Brain microvascular endothelial cell (primary cell): ENCODE data around the gene TMEM108.

Experiments used
- DNase-seq: peaks from one replicate; pipeline ENCODE4 v3.0.0-alpha.2; 2020
- H3K27ac ChIP-seq: fragments of 250-450 bp; sonication (Bioruptor Pico); 2 replicates; pipeline ENCODE4 v1.5.1; 2020; ENCODE audit warnings: mild to moderate bottlenecking, moderate library complexity
- H3K27me3 ChIP-seq: fragments of 250-450 bp; sonication (Bioruptor Pico); replicated peaks from 2 replicates; pipeline ENCODE4 v1.5.1; 2020; ENCODE audit warnings: mild to moderate bottlenecking
- H3K36me3 ChIP-seq: fragments of 250-450 bp; sonication (Bioruptor Pico); replicated peaks from 2 replicates; pipeline ENCODE4 v1.5.1; 2020; ENCODE audit warnings: mild to moderate bottlenecking
- H3K4me3 ChIP-seq: 2 replicates; pipeline ENCODE4 v1.5.1; 2011; ENCODE audit warnings: low read depth, mild to moderate bottlenecking, control low read depth, low read length, moderate library complexity
- in situ Hi-C: cut with HindIII; loops from 2 replicates; pipeline ENCODE4 v1.10.0; 2017; ENCODE audit warnings: low sequenced_read_pairs, low pct_ligation_motif_present
- TF ChIP-seq, protein P1 (sequence below): IDR thresholded peaks from 2 replicates; pipeline ENCODE4 v1.5.1; 2011; ENCODE audit warnings: low read depth, mild to moderate bottlenecking, moderate library complexity, low read length, control low read depth, inconsistent platforms; ENCODE audit errors: missing control alignments

Gene TMEM108

DNA sequence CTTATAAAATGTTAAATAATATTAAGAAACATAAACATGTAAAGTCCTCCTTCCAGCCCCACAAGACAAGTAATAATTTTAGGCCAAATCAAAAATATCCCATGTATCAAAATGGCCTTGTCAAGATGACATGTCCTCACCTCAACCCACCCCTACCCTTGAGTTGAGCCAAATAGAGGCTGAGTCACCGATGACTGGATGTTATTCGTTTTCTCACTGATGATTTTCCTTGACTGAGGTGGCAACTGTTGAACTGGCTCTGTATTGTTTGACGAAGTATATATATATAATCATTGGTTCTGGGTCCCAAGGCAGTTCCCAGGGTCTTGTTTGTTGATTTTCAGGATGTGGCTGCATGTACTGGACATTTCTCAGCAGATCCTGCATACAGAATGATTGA, 75.3 kb downstream of the TMEM108 start:
- in situ Hi-C loops, result no loop called here
- Histone ChIP-seq H3K36me3 (no peaks in the 10 kb centered on the region), H3K27ac (peak overlapping the region; percentile 79), H3K4me3 (no peak overlapping the region), H3K27me3 (no peaks in the 10 kb centered on the region)
- DNase-seq, result peak; percentile 81
- TF ChIP-seq, protein P1, sequence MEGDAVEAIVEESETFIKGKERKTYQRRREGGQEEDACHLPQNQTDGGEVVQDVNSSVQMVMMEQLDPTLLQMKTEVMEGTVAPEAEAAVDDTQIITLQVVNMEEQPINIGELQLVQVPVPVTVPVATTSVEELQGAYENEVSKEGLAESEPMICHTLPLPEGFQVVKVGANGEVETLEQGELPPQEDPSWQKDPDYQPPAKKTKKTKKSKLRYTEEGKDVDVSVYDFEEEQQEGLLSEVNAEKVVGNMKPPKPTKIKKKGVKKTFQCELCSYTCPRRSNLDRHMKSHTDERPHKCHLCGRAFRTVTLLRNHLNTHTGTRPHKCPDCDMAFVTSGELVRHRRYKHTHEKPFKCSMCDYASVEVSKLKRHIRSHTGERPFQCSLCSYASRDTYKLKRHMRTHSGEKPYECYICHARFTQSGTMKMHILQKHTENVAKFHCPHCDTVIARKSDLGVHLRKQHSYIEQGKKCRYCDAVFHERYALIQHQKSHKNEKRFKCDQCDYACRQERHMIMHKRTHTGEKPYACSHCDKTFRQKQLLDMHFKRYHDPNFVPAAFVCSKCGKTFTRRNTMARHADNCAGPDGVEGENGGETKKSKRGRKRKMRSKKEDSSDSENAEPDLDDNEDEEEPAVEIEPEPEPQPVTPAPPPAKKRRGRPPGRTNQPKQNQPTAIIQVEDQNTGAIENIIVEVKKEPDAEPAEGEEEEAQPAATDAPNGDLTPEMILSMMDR, result no peak

DNA sequence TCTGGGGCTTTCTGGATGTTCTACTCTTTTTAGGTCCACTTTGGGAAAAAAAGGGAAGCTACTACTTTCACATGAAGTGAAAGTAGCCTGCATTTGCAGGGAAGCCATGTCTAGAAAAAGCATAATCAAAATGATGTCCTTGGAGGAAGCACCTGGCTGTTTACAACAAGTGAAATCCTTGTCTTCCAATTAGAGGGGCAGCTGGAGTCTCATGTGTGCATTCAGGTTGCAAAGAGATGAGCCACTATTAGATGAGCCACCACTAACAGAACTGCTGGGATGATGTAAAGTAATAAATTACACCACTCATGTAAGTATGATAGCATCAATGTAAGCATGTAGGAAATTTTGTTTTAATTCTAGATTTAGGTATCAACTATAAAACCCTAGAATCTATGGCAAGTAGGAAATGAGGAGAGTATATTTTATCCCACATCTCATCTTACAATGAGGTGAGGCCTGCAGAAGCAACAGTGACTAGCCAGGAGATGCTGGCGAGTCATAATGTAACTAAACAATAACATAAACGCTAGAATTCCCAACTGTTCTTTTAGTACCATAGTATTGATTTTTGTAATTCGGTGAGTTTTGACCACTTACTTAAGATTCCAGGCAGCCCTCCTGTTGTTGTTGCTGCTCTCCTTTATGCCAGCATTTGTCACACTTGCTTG, 75.9 kb downstream of the TMEM108 start:
- H3K36me3 ChIP-seq, result no peaks in the 10 kb centered on the region
- H3K27me3 ChIP-seq, result no peaks in the 10 kb centered on the region
- no peak overlapping the region for H3K4me3 ChIP-seq
- in situ Hi-C loops, result no loop called here
- DNase-seq, result no peak
- TF ChIP-seq, protein P1, result no peak
- peak overlapping the region; percentile 79 for H3K27ac ChIP-seq

DNA sequence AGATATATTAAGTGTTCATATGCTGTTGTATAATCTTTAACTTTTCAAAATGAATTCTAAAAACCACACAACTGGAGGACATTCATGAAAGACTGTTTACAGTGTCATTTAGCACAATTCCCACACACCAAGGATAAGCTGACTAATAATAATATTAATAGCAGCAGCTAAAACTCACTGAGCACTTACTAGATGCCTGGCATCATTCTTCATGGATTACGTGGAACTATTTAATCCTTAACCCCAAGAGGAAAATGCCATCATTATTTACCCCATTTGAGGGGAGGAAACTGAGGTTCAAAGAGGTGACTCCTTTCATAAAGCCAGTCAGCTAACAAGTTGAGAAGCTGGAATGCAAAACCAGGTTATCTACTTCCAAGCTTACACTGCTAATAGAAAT, 77.0 kb downstream of the TMEM108 start:
- DNase-seq, result peak; percentile 11
- Histone ChIP-seq H3K27me3 (no peaks in the 10 kb centered on the region), H3K4me3 (no peak overlapping the region), H3K27ac (no peak overlapping the region), H3K36me3 (no peaks in the 10 kb centered on the region)
- in situ Hi-C loops, result no loop called here
- TF ChIP-seq, protein P1, result no peak

DNA sequence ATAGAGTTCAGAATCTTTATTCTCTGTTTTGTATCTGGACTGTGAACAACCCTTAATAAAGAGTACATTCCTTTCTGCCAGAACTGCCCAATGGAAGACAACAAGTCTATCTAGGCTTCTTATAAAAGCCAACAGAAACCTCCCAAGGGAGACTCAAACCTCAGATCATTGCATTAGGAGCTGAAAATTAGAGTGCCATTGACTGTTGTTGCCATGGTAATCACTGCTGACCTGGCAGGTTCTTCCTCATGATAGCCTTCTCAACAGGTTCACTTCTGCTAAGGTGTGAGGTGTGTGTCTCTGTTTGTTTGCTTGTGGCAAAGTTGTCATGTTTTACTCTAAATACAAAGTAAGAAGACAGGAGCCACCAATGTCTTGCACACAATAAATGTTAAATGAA, 79.2 kb downstream of the TMEM108 start:
- in situ Hi-C loops, result no loop called here
- no peaks in the 10 kb centered on the region for H3K36me3 ChIP-seq
- DNase-seq, result no peak
- H3K27ac ChIP-seq, result no peak overlapping the region
- no peaks in the 10 kb centered on the region for H3K27me3 ChIP-seq
- H3K4me3 ChIP-seq, result no peak overlapping the region
- TF ChIP-seq, protein P1, result no peak

GRCh38 chr3:133119176-133119575, 81.0 kb downstream of the TMEM108 start:
- TF ChIP-seq, protein P1, result no peak
- Histone ChIP-seq H3K27ac (no peak overlapping the region), H3K27me3 (no peaks in the 10 kb centered on the region), H3K4me3 (no peak overlapping the region), H3K36me3 (no peaks in the 10 kb centered on the region)
- in situ Hi-C loops, result no loop called here
- no peak for DNase-seq

- H3K27ac ChIP-seq, result no peak overlapping the region
- TF ChIP-seq, protein P1, result no peak
- in situ Hi-C loops, result no loop called here
Measured at GRCh38 chr3:133121450-133121849, 83.3 kb downstream of the TMEM108 start.

More at GRCh38 chr3:133121450-133121849, 83.3 kb downstream of the TMEM108 start:
- no peaks in the 10 kb centered on the region for H3K27me3 ChIP-seq
- no peak overlapping the region for H3K4me3 ChIP-seq
- DNase-seq, result no peak
- no peaks in the 10 kb centered on the region for H3K36me3 ChIP-seq
